Measurements from ENCODE around the gene ACLY.

ACLY gene

GRCh38 chr17:41939044-41939692, 20.4 kb upstream of the ACLY start:
- no peak overlapping the region for H3K27ac ChIP-seq (replicated peaks)
- DNase-seq (ENCODE audit: low read depth in 1 of 2, low spot score in 1 of 2): no peak
- TF ChIP-seq CTCF (IDR thresholded peaks at IDR 0.05; ENCODE audit: insufficient read depth, low read length) (no peak), GABPA (IDR thresholded peaks at IDR 0.05; ENCODE audit: low read depth) (no peak), POLR2AphosphoS5 (IDR thresholded peaks at IDR 0.05; ENCODE audit: low read depth) (no peak), SPI1 (IDR thresholded peaks at IDR 0.05; ENCODE audit: borderline replicate concordance, low read depth) (no peak)
- TF ChIP-seq, protein P1, sequence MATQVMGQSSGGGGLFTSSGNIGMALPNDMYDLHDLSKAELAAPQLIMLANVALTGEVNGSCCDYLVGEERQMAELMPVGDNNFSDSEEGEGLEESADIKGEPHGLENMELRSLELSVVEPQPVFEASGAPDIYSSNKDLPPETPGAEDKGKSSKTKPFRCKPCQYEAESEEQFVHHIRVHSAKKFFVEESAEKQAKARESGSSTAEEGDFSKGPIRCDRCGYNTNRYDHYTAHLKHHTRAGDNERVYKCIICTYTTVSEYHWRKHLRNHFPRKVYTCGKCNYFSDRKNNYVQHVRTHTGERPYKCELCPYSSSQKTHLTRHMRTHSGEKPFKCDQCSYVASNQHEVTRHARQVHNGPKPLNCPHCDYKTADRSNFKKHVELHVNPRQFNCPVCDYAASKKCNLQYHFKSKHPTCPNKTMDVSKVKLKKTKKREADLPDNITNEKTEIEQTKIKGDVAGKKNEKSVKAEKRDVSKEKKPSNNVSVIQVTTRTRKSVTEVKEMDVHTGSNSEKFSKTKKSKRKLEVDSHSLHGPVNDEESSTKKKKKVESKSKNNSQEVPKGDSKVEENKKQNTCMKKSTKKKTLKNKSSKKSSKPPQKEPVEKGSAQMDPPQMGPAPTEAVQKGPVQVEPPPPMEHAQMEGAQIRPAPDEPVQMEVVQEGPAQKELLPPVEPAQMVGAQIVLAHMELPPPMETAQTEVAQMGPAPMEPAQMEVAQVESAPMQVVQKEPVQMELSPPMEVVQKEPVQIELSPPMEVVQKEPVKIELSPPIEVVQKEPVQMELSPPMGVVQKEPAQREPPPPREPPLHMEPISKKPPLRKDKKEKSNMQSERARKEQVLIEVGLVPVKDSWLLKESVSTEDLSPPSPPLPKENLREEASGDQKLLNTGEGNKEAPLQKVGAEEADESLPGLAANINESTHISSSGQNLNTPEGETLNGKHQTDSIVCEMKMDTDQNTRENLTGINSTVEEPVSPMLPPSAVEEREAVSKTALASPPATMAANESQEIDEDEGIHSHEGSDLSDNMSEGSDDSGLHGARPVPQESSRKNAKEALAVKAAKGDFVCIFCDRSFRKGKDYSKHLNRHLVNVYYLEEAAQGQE (IDR thresholded peaks at IDR 0.05; ENCODE audit: insufficient replicate concordance, low read depth): no peak
- no peak overlapping the region for H3K4me3 ChIP-seq (replicated peaks; ENCODE audit: insufficient read depth, low read length)
- H3K27me3 ChIP-seq (ENCODE audit: insufficient read depth, poor library complexity, severe bottlenecking): no peaks in the 10 kb centered on the region

- H3K4me3 ChIP-seq (replicated peaks; ENCODE audit: insufficient read depth, low read length): no peak overlapping the region
- no peak for DNase-seq (ENCODE audit: low read depth in 1 of 2, low spot score in 1 of 2)
Observed at GRCh38 chr17:41937970-41938954, 19.5 kb upstream of the ACLY start.

More at GRCh38 chr17:41937970-41938954, 19.5 kb upstream of the ACLY start:
- TF ChIP-seq, protein P1 (IDR thresholded peaks at IDR 0.05; ENCODE audit: insufficient replicate concordance, low read depth): no peak
- TF ChIP-seq CTCF (IDR thresholded peaks at IDR 0.05; ENCODE audit: insufficient read depth, low read length): no peak
- TF ChIP-seq SPI1 (IDR thresholded peaks at IDR 0.05; ENCODE audit: borderline replicate concordance, low read depth): no peak
- TF ChIP-seq POLR2AphosphoS5 (IDR thresholded peaks at IDR 0.05; ENCODE audit: low read depth): no peak
- no peak for TF ChIP-seq GABPA (IDR thresholded peaks at IDR 0.05; ENCODE audit: low read depth)
- no peak overlapping the region for H3K27ac ChIP-seq (replicated peaks)
- H3K27me3 ChIP-seq (ENCODE audit: insufficient read depth, poor library complexity, severe bottlenecking): no peaks in the 10 kb centered on the region
